Mucosa of gallbladder (tissue), 1 donor: ENCODE data around the gene CABP4. TPM values are rescaled to one million over a fixed set of nuclear protein-coding genes. Genes with fewer than 3 reads are reported as not detected.

Source experiments
- total RNA-seq: library from RNA; stranded (reverse); gene quantifications from one replicate; pipeline ENCODE4 v1.2.1, GENCODE V29; 2021
- donor health status: DM: no; HTN: no; CAD: no.

Gene CABP4
- total RNA-seq, 1 donor from 2014 or later, result 3.8 TPM

Other genes starting within 250 kb of the CABP4 start
- 86.1 TPM for gene GRK2, start 188.9 kb upstream of the CABP4 start, total RNA-seq
- 80.5 TPM for gene ANKRD13D, start 166.1 kb upstream of the CABP4 start, total RNA-seq
- gene SSH3, start 151.8 kb upstream of the CABP4 start, total RNA-seq, result 107 TPM
- 87.5 TPM for gene POLD4, start 101.8 kb upstream of the CABP4 start, total RNA-seq
- 4.0 TPM for gene CLCF1, start 81.8 kb upstream of the CABP4 start, total RNA-seq
- 45.0 TPM for gene RAD9A, start 63.4 kb upstream of the CABP4 start, total RNA-seq
- gene PPP1CA, start 53.5 kb upstream of the CABP4 start, total RNA-seq, result 140 TPM
- 10.6 TPM for gene TBC1D10C, start 51.3 kb upstream of the CABP4 start, total RNA-seq
- 78.4 TPM for gene CARNS1, start 39.7 kb upstream of the CABP4 start, total RNA-seq
- 39.7 TPM for gene RPS6KB2, start 26.9 kb upstream of the CABP4 start, total RNA-seq
- 14.7 TPM for gene PTPRCAP, start 17.7 kb upstream of the CABP4 start, total RNA-seq
- gene CORO1B, start 11.9 kb upstream of the CABP4 start, total RNA-seq, result 181 TPM
- gene GPR152, start 2.6 kb upstream of the CABP4 start, total RNA-seq, result not detected
- gene TMEM134, start 13.9 kb downstream of the CABP4 start, total RNA-seq, result 75.1 TPM
- 94.2 TPM for gene AIP, start 27.7 kb downstream of the CABP4 start, total RNA-seq
- gene PITPNM1, start 50.0 kb downstream of the CABP4 start, total RNA-seq, result 51.0 TPM
- gene CDK2AP2, start 52.8 kb downstream of the CABP4 start, total RNA-seq, result 95.5 TPM
- gene CABP2, start 68.1 kb downstream of the CABP4 start, total RNA-seq, result not detected
- gene GSTP1, start 128.5 kb downstream of the CABP4 start, total RNA-seq, result 1,142 TPM
- gene NDUFV1, start 151.6 kb downstream of the CABP4 start, total RNA-seq, result 202 TPM
- gene NUDT8, start 174.6 kb downstream of the CABP4 start, total RNA-seq, result 17.8 TPM
- gene TBX10, start 184.4 kb downstream of the CABP4 start, total RNA-seq, result 0.14 TPM
- 16.0 TPM for gene ACY3, start 195.4 kb downstream of the CABP4 start, total RNA-seq
- 0.63 TPM for gene ALDH3B2, start 219.3 kb downstream of the CABP4 start, total RNA-seq